HG03175 (cell line): ENCODE results near the gene DIS3.
A peak's percentile ranks its signal among the peaks of the same experiment; 100 is the strongest.
"Not testable (repeated sequence)": the region's sequence is repeated elsewhere in the genome, so short reads cannot be mapped to it uniquely, and the experiment has no call there.

Experiments
- ATAC-seq: cut with Tn5 transposase; IDR thresholded peaks from one replicate; pipeline ENCODE4 v1.9.1; 2021; ENCODE audit warnings: mild to moderate bottlenecking, moderate library complexity; ENCODE audit not compliant: unreplicated experiment

The DIS3 gene

GRCh38 chr13:72745260-72745659 is 36.4 kb downstream of the DIS3 start:
- no peak for ATAC-seq

GRCh38 chr13:72740015-72740414 is 41.7 kb downstream of the DIS3 start:
- ATAC-seq = no peak

- no peak for ATAC-seq
Observed at GRCh38 chr13:72737033-72737432, 44.7 kb downstream of the DIS3 start.

- no peak for ATAC-seq
Observed at GRCh38 chr13:72728290-72728605, 53.5 kb downstream of the DIS3 start.

- ATAC-seq = peak; percentile 95
Observed at GRCh38 chr13:72727417-72728289, 54.0 kb downstream of the DIS3 start, which contains the start of the genes BORA and MZT1. Gene BORA, plus strand, starts transcription at chr13:72727923. Its CDS starts 1,018 bp downstream, at chr13:72728941. Gene MZT1, minus strand, starts transcription at chr13:72727629. Its CDS starts 27 bp downstream, at chr13:72727602.

GRCh38 chr13:72726726-72727416 is 54.8 kb downstream of the DIS3 start:
- peak; percentile 33 for ATAC-seq

- ATAC-seq = not testable (repeated sequence)
Observed at GRCh38 chr13:72726185-72726584, 55.5 kb downstream of the DIS3 start.

- no peak for ATAC-seq
Observed at GRCh38 chr13:72716776-72717175, 64.9 kb downstream of the DIS3 start.
